Dedifferentiated amniotic fluid mesenchymal stem cell (primary cell): ENCODE measurements around the gene CERS6.
"Not testable (repeated sequence)": the region's sequence is repeated elsewhere in the genome, so short reads cannot be mapped to it uniquely, and the experiment has no call there.

ENCODE experiments used
- DNase-seq: peaks from one replicate; pipeline ENCODE4 v3.0.0-alpha.2; 2016; ENCODE audit errors: extremely low spot score

CERS6 gene

DNA sequence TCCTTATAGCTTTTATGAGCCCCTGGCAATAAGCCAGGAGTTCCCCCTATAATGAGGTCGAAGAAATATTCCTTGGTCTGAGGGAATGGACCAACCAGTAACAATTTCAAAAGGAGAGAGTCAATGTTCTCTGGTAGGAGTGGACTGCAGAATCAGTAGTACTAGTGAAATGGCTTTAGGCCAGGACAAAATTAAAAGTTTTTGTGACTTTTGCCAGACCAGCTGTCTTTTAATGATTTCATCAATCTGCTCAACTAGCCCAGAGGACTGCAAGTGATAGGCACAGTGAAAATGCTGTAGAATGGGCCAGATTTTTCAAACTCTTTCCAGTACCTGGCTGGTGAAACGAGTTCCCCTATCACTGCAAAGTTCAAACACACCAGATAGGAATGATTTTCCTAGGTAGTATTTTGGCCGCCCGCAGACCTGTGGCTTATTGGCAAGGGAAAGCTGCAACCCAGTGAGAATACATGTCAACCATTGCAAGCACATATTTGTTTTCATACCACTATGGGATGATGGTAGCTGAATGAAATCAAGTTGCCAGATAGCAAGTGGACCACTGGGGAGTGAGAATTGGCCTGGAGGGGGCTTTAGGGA, 45.5 kb downstream of the CERS6 start:
- DNase-seq, result no peak

DNA sequence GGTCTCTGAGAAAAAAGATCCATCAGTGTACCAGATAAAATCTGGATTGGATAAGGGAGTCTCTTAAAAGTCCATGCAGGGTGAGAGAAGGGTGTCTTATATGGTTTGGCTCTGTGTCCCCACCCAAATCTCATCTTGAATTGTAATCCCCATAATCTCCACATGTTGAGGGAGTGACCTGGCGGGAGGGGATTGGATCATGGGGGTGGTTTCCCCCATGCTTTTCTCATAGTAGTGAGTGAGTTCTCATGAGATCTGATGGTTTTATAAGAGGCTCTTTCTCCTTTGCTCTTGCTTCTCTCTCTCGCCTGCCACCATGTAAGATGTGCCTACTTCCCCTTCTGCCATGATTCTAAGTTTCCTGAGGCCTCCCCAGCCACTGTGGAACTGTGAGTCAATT, 46.8 kb downstream of the CERS6 start:
- not testable (repeated sequence) for DNase-seq

DNA sequence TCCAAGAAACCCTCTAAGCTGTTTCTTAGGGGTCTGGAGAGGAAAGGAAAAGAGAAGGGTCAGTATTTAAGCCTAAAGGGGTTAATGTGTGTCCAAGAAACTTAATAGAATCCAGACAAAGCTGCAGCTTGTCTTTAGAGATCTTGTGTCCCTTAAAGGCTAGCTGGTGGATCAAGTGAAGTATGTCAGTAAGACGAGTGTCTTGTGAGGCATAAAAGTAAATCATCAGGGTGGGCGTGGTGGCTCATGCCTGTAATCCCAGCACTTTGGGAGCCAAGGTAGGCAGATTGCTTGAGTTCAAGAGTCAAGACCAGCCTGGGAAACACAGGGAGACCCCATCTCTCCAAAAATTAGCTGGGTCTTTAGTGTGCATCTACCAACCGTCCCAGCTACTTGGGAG, 47.8 kb downstream of the CERS6 start:
- DNase-seq, result no peak

DNA sequence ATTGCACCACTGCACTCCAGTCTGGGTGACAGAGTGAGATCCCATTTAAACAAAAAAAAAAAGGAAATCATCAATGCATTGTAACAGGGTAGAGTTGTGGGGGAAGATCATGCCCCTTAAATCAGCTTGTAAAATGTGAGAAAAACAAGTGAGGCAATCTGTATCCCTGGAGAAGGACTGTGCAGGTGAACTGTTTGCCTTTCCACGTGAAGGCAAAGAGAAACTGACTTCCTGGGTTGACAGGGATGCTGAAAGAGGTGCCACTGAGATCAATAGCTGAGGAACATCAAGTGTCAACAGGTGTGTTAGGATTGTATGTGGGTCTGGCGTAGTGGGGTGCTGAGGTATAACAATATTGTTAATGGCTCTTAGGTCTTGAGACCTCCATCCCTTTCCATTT, 48.3 kb downstream of the CERS6 start:
- DNase-seq, result no peak

DNA sequence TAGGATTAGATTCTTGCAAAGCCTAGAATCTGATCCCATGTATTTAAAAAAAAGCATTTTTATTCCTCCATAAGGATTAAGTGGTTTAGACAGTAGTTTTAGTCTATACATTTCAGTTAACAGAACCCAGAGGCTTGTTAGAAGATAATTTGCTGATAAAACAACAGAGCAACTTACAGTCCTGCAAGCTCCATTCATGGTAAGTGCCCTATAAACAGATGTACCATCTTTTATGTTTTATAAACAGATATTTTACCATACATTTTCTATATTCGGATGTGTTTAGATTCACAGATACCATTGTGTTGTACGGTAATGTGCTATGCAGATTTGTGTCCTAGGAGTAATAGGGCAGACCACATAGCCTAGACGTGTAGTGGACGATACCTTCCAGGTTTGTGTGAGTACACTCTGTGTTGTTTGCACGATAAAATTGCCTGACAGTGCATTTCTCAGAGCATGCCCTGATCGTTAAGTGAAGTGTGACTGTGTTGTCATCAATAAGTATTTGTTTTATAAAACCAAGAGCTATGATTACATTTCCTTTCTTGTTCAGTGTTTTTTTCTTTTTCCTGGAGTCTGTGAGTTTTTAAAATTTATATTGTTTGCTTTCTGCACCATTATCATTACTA, 54.2 kb downstream of the CERS6 start:
- no peak for DNase-seq

DNA sequence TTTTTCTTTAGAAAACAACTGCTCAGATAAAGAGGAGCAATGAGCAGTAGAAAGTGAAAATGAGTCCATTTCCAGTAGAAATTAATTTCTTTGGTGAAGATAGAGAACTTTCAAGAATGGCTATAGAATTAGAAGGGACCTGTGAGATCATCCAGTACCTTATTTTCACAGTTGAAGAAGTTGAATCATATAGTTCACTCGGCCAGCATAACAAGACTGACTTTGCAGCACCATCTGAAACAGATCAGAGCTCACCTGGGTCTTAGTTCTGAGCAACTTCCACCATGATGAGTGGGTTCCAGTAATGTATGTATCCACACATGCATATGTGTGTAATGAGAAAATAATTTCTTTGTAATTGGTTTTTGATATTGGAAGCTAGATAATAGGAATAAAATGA, 58.6 kb downstream of the CERS6 start:
- no peak for DNase-seq

DNA sequence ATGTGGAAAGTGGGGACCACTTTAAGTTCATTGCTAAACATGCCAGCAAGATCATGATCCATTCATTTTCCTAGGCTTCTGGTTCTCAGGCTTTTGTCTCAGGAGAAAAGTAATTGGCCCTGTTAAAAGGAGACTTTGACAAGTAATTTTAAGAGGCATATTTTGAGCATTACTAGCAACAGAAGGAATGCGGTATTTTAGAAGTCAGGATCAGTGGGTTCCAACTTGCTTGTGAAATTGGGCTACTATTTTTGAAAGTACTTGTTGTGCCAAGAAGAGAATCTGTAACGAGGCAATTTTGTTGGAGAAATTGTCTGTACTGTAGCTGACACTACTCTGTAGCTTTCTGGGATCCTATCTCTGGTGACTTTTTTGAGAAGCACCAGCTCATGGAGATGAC, 59.4 kb downstream of the CERS6 start:
- DNase-seq, result peak; percentile 83

DNA sequence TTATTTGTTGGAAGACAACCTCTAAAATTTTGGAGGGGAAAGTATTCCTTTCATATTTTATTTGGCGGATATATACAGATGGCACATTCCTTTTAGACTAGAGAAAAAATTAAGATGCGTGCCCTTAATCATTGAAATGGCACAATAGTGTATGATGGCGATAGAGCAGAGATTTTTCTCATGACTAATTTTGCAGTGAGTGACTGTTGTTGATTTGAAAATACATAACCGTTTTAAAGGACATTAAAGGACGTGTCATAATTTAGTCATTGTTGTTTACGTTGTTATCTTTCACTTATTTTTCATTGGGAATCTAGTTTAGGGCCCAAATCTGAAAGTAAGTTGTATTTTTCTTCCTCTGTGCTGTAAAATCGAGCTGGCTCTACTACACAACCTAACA, 61.7 kb downstream of the CERS6 start:
- no peak for DNase-seq

DNA sequence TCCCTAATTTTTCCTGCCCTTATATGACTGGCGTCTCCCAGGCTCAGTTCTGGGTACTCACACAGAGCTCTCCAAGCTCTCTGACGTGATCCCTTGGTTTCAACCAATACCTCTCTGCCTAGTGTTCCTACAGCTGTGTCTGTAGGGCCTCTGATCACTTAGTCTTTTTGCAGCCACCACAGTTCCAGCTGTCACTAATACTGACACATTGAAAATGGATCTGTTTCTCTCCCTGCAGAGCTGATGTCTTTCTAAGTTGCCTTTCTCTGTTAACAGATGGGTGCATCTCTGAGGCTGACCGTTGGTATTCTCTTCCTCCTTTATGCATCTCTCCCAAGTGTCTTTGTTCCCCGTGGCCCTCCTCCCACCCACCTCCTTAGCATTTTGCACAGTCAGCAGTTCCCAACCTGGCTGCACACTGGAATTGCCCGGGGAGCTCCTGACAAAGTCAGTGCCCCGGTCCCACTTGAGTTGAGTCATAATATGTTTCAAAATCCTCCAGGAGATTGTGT, 62.5 kb downstream of the CERS6 start:
- DNase-seq, result no peak

DNA sequence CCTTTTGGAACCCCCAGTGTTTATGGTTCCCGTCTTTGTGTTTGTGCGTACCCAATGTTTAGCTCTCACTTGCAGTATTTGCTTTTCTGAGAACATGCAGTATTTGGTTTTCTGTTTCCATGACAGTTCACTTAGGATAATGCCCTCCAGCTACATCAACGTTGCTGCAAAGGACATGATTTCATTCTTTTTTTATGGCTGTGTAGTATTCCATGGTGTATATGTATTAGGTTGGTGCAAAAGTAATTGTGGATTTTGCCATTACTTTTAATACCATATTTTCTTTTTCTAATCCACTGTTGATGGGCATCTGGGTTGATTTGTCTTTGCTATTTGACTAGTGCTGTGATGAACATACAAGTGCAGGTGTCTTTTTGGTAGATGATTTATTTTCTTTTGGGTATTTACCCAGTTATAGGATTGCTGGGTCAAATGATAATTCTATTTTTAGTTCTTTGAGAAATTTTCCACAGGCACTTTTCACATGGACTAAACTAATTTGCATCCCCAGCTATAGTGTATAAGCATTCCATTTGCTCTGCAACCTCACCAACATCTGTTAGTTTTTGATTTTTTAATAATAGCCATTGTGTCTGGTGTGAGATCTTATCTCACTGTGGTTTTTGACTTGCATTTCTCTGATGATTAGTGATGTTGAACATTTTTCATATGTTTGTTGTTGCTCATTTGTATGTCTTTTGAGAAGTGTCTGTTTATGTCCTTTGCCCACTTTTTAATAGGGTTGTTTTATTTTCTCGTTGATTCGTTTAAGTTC, 63.6 kb downstream of the CERS6 start:
- DNase-seq, result no peak

DNA sequence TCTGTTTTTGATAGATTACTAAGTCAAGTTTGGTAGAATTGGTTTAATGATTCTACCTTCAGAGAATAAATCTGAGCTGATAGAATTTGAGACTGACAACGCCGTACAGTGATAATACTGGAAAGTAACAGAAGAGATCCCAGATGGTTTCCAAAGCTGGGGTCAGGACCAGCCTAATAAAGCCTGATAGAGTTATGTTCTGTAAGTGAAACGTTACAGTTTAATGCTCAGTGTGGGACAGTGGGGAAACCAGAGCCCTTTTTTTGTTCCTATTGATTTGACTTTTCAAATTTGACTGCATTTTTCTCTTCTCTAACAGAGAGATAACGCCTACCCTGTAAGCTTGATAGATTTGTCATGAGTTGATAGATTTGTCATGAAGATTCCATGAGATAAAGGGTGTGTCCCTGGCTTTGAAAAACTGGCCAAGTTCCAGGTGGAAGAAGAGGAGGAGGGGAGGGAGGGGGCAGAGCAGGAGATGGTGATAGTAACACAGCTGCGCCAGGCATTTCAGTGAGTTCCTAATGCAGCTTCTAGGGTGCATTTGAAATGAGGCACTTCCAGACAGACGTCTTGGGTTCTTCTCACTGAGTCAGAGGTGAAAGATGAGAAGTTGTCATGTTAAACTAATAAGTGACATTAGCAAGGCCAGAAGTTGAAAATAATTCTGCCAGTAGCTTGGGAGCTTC, 65.1 kb downstream of the CERS6 start:
- DNase-seq, result no peak

DNA sequence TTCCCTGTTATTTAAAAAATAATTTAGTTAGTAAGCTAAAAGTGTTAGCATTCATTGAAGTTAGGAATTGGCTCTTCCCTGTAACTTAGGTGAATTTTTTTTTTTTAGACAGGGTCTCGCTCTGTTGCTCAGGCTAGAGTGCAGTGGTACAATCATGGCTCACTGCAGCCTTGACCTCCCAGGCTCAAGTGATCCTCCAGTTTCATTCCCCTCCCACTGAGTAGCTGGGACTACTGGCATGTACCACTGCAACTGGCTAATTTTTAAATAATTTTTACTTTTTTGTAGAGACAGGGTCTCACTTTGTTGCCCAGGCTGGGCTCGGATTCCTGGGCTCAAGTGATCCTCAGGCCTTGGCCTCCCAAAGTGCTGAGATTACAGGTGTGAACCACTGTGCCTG, 66.4 kb downstream of the CERS6 start:
- DNase-seq, result no peak

DNA sequence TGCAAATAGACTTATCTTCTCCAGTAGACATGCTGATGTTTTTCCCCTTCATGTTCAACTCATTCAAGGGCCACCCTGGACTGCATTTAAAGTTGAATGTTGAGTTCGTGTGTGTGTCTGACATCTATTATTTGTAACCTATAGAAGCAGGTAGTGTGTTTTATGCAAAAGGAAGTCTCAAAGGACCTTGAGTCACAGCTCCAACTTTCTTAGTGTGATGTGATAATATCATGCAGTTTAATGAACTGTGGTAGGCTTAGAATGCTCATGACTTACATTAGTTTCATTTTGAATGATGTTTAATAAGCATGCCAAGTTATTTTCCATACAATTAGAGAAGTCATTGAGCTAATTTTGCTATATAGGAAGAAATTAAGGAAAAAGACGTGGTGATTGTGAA, 67.9 kb downstream of the CERS6 start:
- DNase-seq, result no peak

DNA sequence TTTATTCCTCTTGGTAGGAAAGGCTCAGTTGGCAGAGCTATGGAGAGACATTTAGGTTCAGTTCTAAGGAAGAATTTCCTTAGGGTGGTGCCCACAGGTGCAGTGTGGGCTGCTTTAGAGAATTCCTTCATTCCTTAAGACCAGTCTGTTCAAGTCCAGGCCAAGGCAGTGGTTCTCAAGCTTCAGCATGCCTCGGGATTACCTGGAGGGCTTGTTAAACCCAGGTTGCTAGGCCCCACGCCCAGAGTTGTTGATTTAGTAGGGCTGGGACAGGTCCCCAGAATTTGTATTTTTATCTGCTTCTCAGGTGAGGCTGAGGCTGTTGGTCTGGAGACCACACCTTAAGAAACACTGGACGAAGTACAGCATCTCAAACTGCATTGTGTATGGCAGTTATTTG, 68.9 kb downstream of the CERS6 start:
- DNase-seq, result no peak

DNA sequence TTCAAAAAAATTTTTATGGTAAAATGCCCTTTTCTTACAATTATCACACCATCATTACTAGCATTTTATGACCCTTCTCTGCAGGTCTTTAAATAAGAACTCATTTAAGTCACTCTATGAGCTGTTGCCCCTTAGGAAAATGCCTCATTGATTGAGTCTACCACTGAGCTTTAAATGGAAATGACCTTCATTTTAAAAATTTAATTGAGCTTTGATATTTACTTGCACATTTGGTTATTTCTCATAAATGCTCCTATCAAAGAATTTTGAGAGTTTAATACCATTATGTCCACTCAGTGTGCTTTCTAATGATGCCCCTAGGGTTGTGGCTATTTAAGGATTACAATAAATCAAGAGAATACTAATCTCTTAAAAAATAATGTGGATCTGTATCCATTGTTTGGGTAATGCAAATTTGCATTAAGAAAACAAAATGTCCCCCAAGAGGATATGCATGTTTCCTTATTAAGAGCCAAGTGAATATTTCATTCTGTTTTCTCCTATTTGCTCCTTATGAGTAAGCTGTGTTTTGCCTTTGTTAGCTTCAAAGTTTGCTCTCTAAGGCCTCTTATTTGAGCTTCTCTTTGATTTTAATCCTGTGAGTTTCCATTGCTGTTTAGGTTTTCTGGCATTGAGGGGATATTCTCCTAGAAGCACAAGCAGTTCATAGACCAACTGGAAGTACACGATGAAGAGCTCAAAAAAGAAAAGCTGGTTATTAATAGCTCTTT, 69.8 kb downstream of the CERS6 start:
- no peak for DNase-seq

DNA sequence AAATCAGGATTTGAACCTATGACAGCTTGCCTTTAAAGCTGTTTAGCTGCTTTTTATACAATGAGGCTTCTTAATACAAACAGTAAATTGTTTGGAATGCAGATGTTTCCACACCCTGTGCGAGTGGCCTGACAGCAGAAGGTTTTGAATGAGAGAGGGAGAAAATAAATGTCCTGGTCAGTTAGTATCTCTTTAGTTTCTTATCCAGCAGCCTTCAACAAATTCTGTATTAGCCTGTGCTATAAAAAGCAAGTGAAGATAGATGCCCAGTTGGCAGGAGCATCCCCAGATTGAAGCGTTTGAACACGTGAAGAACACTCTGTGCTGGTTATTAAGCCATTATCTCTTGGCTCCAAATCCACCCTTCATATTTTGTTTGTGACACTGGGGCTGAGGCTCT, 70.6 kb downstream of the CERS6 start:
- DNase-seq, result no peak

DNA sequence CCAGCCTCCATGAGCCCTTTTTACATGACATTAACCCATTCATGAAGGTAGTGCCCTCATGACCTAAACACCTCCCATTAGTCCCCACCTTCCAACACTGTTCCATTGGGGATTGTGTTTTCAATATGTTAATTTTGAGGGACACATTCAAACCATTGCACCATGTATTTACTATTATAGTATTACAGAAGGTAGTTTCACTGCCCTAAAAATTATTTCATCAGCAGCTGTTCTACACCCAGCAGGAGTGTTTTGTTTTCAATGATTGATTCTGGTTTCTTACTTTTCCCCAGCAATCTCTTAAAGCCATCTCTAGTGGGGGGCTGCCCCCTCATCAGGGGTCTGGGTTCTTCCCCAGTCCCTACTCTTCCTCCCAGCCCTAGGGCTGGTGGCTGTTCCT, 71.9 kb downstream of the CERS6 start:
- peak; percentile 33 for DNase-seq

DNA sequence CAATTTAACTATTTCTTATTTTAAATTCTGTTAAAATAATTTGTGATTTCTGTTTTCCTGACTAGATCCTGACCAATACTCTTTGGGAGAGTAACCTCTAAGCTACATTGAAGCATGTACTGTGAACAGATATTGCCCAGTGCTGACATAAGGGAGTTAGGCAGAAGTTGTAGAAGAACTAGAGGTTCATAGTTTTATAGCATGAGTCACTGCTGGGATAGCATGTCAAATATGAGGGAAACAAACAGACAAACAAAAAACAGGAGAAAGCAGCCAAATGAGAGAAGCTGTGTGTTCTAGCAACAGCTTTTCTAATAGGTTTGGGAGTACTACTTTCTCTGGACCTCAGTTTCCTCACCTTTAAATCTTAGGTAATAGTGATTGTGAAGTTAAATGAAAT, 72.4 kb downstream of the CERS6 start:
- DNase-seq, result peak; percentile 63

DNA sequence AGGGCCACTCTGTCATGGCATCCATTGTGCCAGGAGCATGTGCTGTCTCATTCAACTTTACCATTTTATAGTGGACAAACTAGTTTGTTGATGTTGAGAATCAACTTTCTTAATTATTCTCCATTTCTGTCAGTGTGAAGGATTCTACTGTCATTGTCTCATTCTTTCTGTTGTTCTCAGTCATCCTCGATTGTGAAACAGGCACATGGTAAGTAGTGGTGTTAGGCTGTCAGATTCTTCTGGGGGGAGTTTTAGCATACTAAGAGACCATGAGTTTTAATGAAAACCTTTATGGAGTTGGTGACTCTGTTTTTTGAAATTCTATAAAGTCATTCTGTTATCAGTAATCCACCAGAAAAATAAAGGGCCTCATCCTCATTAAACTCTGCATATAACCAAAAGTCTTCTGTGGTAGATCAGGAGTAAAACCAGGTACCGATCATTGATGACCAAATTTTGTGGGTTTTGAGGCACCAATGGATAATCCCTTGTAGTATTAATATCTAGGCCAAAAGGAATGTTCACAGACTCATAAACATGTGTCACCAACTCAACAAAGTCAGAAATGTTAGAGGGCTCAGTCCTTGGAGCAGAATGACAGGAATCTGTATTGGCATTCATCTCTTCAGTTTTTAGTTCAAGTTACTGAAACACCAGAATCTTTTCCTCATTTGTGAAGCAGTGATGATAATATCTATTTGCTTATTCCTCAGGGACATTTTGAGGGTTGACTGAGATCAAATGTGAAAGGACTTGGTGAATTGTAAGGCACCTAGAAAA, 73.2 kb downstream of the CERS6 start:
- no peak for DNase-seq

DNA sequence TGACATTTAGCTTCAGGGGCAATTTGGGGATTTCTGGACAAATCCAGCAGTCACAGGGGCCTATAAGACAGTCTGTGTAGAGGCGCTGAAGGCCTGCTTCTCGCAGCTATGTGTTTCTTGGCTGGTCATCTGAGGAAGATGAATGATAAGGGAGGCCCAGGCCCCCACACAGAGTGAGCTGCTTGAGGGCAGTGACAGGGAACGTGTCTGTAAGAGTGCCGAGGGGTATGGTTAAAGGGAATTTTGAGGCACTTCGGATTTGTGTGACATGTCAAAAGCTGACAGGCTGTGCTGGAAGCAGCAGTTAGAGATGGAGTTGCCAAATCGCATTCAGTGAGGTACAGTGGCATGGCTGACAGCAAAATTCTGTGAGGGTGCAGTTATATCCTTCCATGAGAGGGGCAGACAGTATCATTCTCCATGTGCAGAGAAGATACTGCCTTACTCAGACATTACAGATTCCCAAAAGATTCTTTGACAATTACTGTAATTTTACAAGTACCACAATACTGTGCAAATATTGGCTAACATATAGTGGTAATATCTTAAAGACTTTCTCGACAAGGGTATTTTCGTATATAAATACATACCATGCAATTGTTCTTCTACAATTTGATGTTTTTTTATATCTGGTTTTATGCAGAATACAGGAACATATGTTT, 74.0 kb downstream of the CERS6 start:
- no peak for DNase-seq
